ENCODE measurements around the gene FGF9. TPM values are rescaled to one million over a fixed set of nuclear protein-coding genes. Genes with fewer than 3 reads are reported as not detected.

FGF9 gene
- total RNA-seq, 4 donors from 2014 or later: 0.13 to 2.1 (median 1.3) TPM

- no peak for TF ChIP-seq POLR2A (IDR thresholded peaks at IDR 0.05)
- no peak for TF ChIP-seq POLR2AphosphoS5 (IDR thresholded peaks at IDR 0.05)
- TF ChIP-seq EP300 (IDR thresholded peaks at IDR 0.05): no peak
- TF ChIP-seq CTCF (IDR thresholded peaks at IDR 0.05): no peak
- Histone ChIP-seq H3K27me3 (no peaks in the 10 kb centered on the region), H3K4me3 (no peak overlapping the region), H3K9me3 (no peaks in the 10 kb centered on the region), H3K36me3 (no peaks in the 10 kb centered on the region), H3K4me1 (no peaks in the 10 kb centered on the region), H3K27ac (no peak overlapping the region)
- ATAC-seq: no peak
- 38 to 51% methylated on average over 3 of the region's 3 CpGs for WGBS, 2 donors (ENCODE audit: low coverage in 1 of 2)
Measured at GRCh38 chr13:21744149-21744548, 73.3 kb downstream of the FGF9 start.

GRCh38 chr13:21745307-21745706 is 74.4 kb downstream of the FGF9 start:
- Histone ChIP-seq H3K4me3 (no peak overlapping the region), H3K27me3 (no peaks in the 10 kb centered on the region), H3K9me3 (peaks cover 0 to 3% (median 0%) of the 10 kb centered on the region in 3 donors), H3K36me3 (no peaks in the 10 kb centered on the region), H3K27ac (no peak overlapping the region), H3K4me1 (no peaks in the 10 kb centered on the region)
- no peak for ATAC-seq
- no peak for TF ChIP-seq EP300 (IDR thresholded peaks at IDR 0.05)
- TF ChIP-seq CTCF (IDR thresholded peaks at IDR 0.05): no peak
- no peak for TF ChIP-seq POLR2AphosphoS5 (IDR thresholded peaks at IDR 0.05)
- TF ChIP-seq POLR2A (IDR thresholded peaks at IDR 0.05): no peak

- H3K36me3 ChIP-seq: no peaks in the 10 kb centered on the region
Measured at GRCh38 chr13:21747456-21747855, 76.6 kb downstream of the FGF9 start.

GRCh38 chr13:21748166-21748565 is 77.3 kb downstream of the FGF9 start:
- Histone ChIP-seq H3K36me3 (no peaks in the 10 kb centered on the region), H3K27me3 (no peaks in the 10 kb centered on the region), H3K4me1 (no peaks in the 10 kb centered on the region), H3K4me3 (no peak overlapping the region), H3K9me3 (peaks cover 0 to 5% (median 0%) of the 10 kb centered on the region in 3 donors), H3K27ac (no peak overlapping the region)
- WGBS, 2 donors (ENCODE audit: low coverage in 1 of 2): 80 to 89% methylated on average over 1 of the region's 1 CpG
- no peak for ATAC-seq
- TF ChIP-seq POLR2AphosphoS5 (IDR thresholded peaks at IDR 0.05) (no peak), CTCF (IDR thresholded peaks at IDR 0.05) (no peak), EP300 (IDR thresholded peaks at IDR 0.05) (no peak), POLR2A (IDR thresholded peaks at IDR 0.05) (no peak)

More at GRCh38 chr13:21747456-21747855, 76.6 kb downstream of the FGF9 start:
- Histone ChIP-seq H3K27ac (no peak overlapping the region), H3K27me3 (no peaks in the 10 kb centered on the region), H3K4me1 (no peaks in the 10 kb centered on the region), H3K9me3 (peaks cover 0 to 5% (median 0%) of the 10 kb centered on the region in 3 donors), H3K4me3 (no peak overlapping the region)
- WGBS, 2 donors (ENCODE audit: low coverage in 1 of 2): 38 to 59% methylated on average over 3 to 4 of the region's 4 CpGs
- ATAC-seq: no peak
- TF ChIP-seq EP300 (IDR thresholded peaks at IDR 0.05) (no peak), CTCF (IDR thresholded peaks at IDR 0.05) (no peak), POLR2AphosphoS5 (IDR thresholded peaks at IDR 0.05) (no peak), POLR2A (IDR thresholded peaks at IDR 0.05) (no peak)

- H3K27ac ChIP-seq: no peak overlapping the region
- no peak for ATAC-seq
- TF ChIP-seq POLR2A (IDR thresholded peaks at IDR 0.05) (no peak), EP300 (IDR thresholded peaks at IDR 0.05) (no peak), CTCF (IDR thresholded peaks at IDR 0.05) (no peak), POLR2AphosphoS5 (IDR thresholded peaks at IDR 0.05) (no peak)
- H3K9me3 ChIP-seq: peaks cover 0 to 5% (median 0%) of the 10 kb centered on the region in 3 donors
- no peaks in the 10 kb centered on the region for H3K27me3 ChIP-seq
- H3K4me3 ChIP-seq: no peak overlapping the region
- no peaks in the 10 kb centered on the region for H3K36me3 ChIP-seq
- 60 to 75% methylated on average over 1 of the region's 1 CpG for WGBS, 2 donors (ENCODE audit: low coverage in 1 of 2)
- H3K4me1 ChIP-seq: no peaks in the 10 kb centered on the region
Measured at GRCh38 chr13:21749410-21749809, 78.5 kb downstream of the FGF9 start.
